ENCODE data around the gene LRRC32.

LRRC32 gene

GRCh38 chr11:76667856-76668255 lies 2.7 kb downstream of the LRRC32 start:
- no peaks in the 10 kb centered on the region for H3K9me3 ChIP-seq
- peaks cover 85% of the 10 kb centered on the region for H3K27me3 ChIP-seq
- peaks cover 10 to 14% of the 10 kb centered on the region in 2 experiments for H3K4me1 ChIP-seq (ENCODE audit: control insufficient read depth in 1 of 2, insufficient read depth in 1 of 2, low read depth in 1 of 2, low read length in 1 of 2)
- H3K36me3 ChIP-seq = no peaks in the 10 kb centered on the region
- TF ChIP-seq CTCF (IDR thresholded peaks at IDR 0.05) = no peak
- no peak overlapping the region for H3K27ac ChIP-seq
- H3K4me3 ChIP-seq (ENCODE audit: low read depth in 1 of 2, low read length in 1 of 2) = no peak overlapping the region

- peaks cover 10 to 11% of the 10 kb centered on the region in 2 experiments for H3K4me1 ChIP-seq (ENCODE audit: control insufficient read depth in 1 of 2, insufficient read depth in 1 of 2, low read depth in 1 of 2, low read length in 1 of 2)
- no peak for TF ChIP-seq CTCF (IDR thresholded peaks at IDR 0.05)
- H3K4me3 ChIP-seq (ENCODE audit: low read depth in 1 of 2, low read length in 1 of 2) = no peak overlapping the region
- H3K36me3 ChIP-seq = no peaks in the 10 kb centered on the region
- H3K9me3 ChIP-seq = no peaks in the 10 kb centered on the region
- H3K27me3 ChIP-seq = peaks cover 80% of the 10 kb centered on the region
- no peak overlapping the region for H3K27ac ChIP-seq
Measured at GRCh38 chr11:76667271-76667818, 3.2 kb downstream of the LRRC32 start.

- peaks cover 75% of the 10 kb centered on the region for H3K27me3 ChIP-seq
- no peak overlapping the region for H3K4me3 ChIP-seq (ENCODE audit: low read depth in 1 of 2, low read length in 1 of 2)
- no peak overlapping the region for H3K27ac ChIP-seq
- H3K4me1 ChIP-seq (ENCODE audit: control insufficient read depth in 1 of 2, insufficient read depth in 1 of 2, low read depth in 1 of 2, low read length in 1 of 2) = peaks cover 10 to 11% of the 10 kb centered on the region in 2 experiments
- no peaks in the 10 kb centered on the region for H3K36me3 ChIP-seq
- no peak for TF ChIP-seq CTCF (IDR thresholded peaks at IDR 0.05)
- no peaks in the 10 kb centered on the region for H3K9me3 ChIP-seq
Measured at GRCh38 chr11:76666830-76667229, 3.7 kb downstream of the LRRC32 start.

- H3K4me1 ChIP-seq (ENCODE audit: control insufficient read depth in 1 of 2, insufficient read depth in 1 of 2, low read depth in 1 of 2, low read length in 1 of 2) = peaks cover 8 to 11% of the 10 kb centered on the region in 2 experiments
- no peak overlapping the region for H3K27ac ChIP-seq
- TF ChIP-seq CTCF (IDR thresholded peaks at IDR 0.05) = no peak
- no peaks in the 10 kb centered on the region for H3K9me3 ChIP-seq
- peaks cover 71% of the 10 kb centered on the region for H3K27me3 ChIP-seq
- no peak overlapping the region for H3K4me3 ChIP-seq (ENCODE audit: low read depth in 1 of 2, low read length in 1 of 2)
- no peaks in the 10 kb centered on the region for H3K36me3 ChIP-seq
Measured at GRCh38 chr11:76666408-76666807, 4.1 kb downstream of the LRRC32 start.

- Histone ChIP-seq H3K4me1 (ENCODE audit: control insufficient read depth in 1 of 2, insufficient read depth in 1 of 2, low read depth in 1 of 2, low read length in 1 of 2) (peaks cover 3 to 7% of the 10 kb centered on the region in 2 experiments), H3K9me3 (no peaks in the 10 kb centered on the region), H3K36me3 (no peaks in the 10 kb centered on the region), H3K27ac (no peak overlapping the region), H3K4me3 (ENCODE audit: low read depth in 1 of 2, low read length in 1 of 2) (no peak overlapping the region), H3K27me3 (peaks cover 66% of the 10 kb centered on the region)
- TF ChIP-seq CTCF (IDR thresholded peaks at IDR 0.05) = no peak
Measured at GRCh38 chr11:76665921-76666351, 4.6 kb downstream of the LRRC32 start.

Measured in neutrophil (primary cell).